Thyroid gland (tissue), 4 donors: Measurements from ENCODE around the gene STEAP3.

Experiments
- POLR2A ChIP-seq, 2 donors: fragments of 450-650 bp; IDR thresholded peaks; one replicate each; pipeline ENCODE4 v1.6.1; 2017; ENCODE audit warnings: antibody characterized with exemption in 2 of 2, mild to moderate bottlenecking in 2 of 2, moderate library complexity in 1 of 2
- TF ChIP-seq, protein P1 (sequence below), 6 experiments: fragments of 200-600 bp in 3 of 6; fragments of 450-650 bp in 3 of 6; sonication (generic) in 3 of 6; IDR thresholded peaks; one replicate each; pipeline ENCODE4 v1.5.1; 2016 to 2019; ENCODE audit warnings: antibody characterized with exemption in 6 of 6, mild to moderate bottlenecking in 2 of 6, inconsistent platforms in 1 of 6, moderate library complexity in 1 of 6

DNA sequence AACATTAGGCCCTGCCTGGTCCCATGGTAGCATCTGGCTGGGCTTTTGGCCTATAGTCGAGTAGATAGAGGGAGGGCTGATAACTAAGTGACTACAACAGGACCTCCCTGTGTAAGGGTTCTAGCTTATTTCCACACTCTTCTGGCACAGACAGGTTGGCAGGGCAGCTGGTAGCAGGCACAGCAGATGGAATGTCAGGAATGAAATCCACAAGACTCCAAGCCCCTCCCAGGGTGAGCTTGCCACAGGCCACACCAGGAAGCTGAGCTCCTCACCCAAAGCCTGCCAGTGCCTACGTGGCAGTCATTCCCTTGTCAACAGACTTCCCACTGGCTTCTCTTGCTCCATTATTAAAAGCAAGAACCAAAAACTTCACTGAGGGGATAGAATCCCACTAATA lies 44.4 kb upstream of the STEAP3 start:
- TF ChIP-seq, protein P1, sequence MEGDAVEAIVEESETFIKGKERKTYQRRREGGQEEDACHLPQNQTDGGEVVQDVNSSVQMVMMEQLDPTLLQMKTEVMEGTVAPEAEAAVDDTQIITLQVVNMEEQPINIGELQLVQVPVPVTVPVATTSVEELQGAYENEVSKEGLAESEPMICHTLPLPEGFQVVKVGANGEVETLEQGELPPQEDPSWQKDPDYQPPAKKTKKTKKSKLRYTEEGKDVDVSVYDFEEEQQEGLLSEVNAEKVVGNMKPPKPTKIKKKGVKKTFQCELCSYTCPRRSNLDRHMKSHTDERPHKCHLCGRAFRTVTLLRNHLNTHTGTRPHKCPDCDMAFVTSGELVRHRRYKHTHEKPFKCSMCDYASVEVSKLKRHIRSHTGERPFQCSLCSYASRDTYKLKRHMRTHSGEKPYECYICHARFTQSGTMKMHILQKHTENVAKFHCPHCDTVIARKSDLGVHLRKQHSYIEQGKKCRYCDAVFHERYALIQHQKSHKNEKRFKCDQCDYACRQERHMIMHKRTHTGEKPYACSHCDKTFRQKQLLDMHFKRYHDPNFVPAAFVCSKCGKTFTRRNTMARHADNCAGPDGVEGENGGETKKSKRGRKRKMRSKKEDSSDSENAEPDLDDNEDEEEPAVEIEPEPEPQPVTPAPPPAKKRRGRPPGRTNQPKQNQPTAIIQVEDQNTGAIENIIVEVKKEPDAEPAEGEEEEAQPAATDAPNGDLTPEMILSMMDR (IDR thresholded peaks at IDR 0.05) = no peak
- no peak for TF ChIP-seq POLR2A (IDR thresholded peaks at IDR 0.05)
